HEK293 (cell line): ENCODE data around the gene FBXO17.
A peak's percentile ranks its signal among the peaks of the same experiment; 100 is the strongest.

Source experiments
- BCL6B ChIP-seq: fragments of 450-650 bp; formaldehyde crosslinking; IDR thresholded peaks from 2 replicates; pipeline ENCODE4 v1.5.1; 2017; ENCODE audit warnings: missing biosample characterization, missing genetic modification characterization
- FEZF1 ChIP-seq: fragments of 450-650 bp; formaldehyde crosslinking; IDR thresholded peaks from 2 replicates; pipeline ENCODE4 v1.5.1; 2016; ENCODE audit warnings: missing biosample characterization, missing genetic modification characterization
- GLI2 ChIP-seq: fragments of 450-650 bp; formaldehyde crosslinking; IDR thresholded peaks from 2 replicates; pipeline ENCODE4; 2017; ENCODE audit warnings: missing biosample characterization, missing genetic modification characterization, low read depth, borderline replicate concordance
- GLIS1 ChIP-seq: fragments of 450-650 bp; formaldehyde crosslinking; IDR thresholded peaks from 2 replicates; pipeline ENCODE4 v1.5.1; 2016; ENCODE audit warnings: missing biosample characterization, missing genetic modification characterization
- HOXD13 ChIP-seq: sonication (generic); formaldehyde crosslinking; IDR thresholded peaks from 2 replicates; pipeline ENCODE4 v1.8.0; 2022; ENCODE audit warnings: missing genetic modification reagents, borderline replicate concordance
- IKZF3 ChIP-seq: fragments of 450-650 bp; IDR thresholded peaks from 2 replicates; pipeline ENCODE4 v1.5.0; 2018; ENCODE audit warnings: missing biosample characterization, mild to moderate bottlenecking, missing genetic modification characterization, moderate library complexity
- KLF17 ChIP-seq: fragments of 450-650 bp; formaldehyde crosslinking; IDR thresholded peaks from 2 replicates; pipeline ENCODE4 v1.5.1; 2016; ENCODE audit warnings: missing biosample characterization, missing genetic modification characterization
- REPIN1 ChIP-seq: fragments of 450-650 bp; formaldehyde crosslinking; IDR thresholded peaks from 2 replicates; pipeline ENCODE4 v1.5.1; 2017; ENCODE audit warnings: missing biosample characterization, missing genetic modification characterization, low read depth
- ZBTB48 ChIP-seq: fragments of 450-650 bp; formaldehyde crosslinking; IDR thresholded peaks from 2 replicates; pipeline ENCODE4 v1.5.1; 2016; ENCODE audit warnings: missing biosample characterization, missing genetic modification characterization
- ZFHX2 ChIP-seq: fragments of 450-650 bp; formaldehyde crosslinking; conservative IDR thresholded peaks from 2 replicates; pipeline ENCODE4 v1.5.1; 2016; ENCODE audit warnings: missing biosample characterization, missing genetic modification characterization
- ZFP3 ChIP-seq: fragments of 450-650 bp; formaldehyde crosslinking; IDR thresholded peaks from 2 replicates; pipeline ENCODE4 v1.5.1; 2016; ENCODE audit warnings: low read depth, missing biosample characterization, missing genetic modification characterization
- ZFP37 ChIP-seq: fragments of 450-650 bp; formaldehyde crosslinking; IDR thresholded peaks from 2 replicates; pipeline ENCODE4 v1.5.1; 2016; ENCODE audit warnings: missing biosample characterization, missing genetic modification characterization
- ZNF112 ChIP-seq: fragments of 450-650 bp; formaldehyde crosslinking; IDR thresholded peaks from 2 replicates; pipeline ENCODE4 v1.5.0; 2017; ENCODE audit warnings: missing biosample characterization, missing genetic modification characterization
- ZNF146 ChIP-seq: fragments of 450-650 bp; formaldehyde crosslinking; IDR thresholded peaks from 2 replicates; pipeline ENCODE4 v1.5.1; 2016; ENCODE audit warnings: missing biosample characterization, missing genetic modification characterization
- ZNF148 ChIP-seq: fragments of 450-650 bp; formaldehyde crosslinking; IDR thresholded peaks from 2 replicates; pipeline ENCODE4 v1.5.0; 2017; ENCODE audit warnings: missing biosample characterization, missing genetic modification characterization, borderline replicate concordance
- ZNF157 ChIP-seq: fragments of 450-650 bp; formaldehyde crosslinking; IDR thresholded peaks from 2 replicates; pipeline ENCODE4 v1.5.1; 2016; ENCODE audit warnings: missing biosample characterization, missing genetic modification characterization
- ZNF18 ChIP-seq: fragments of 450-650 bp; formaldehyde crosslinking; IDR thresholded peaks from 2 replicates; pipeline ENCODE4 v1.5.1; 2016; ENCODE audit warnings: missing biosample characterization, missing genetic modification characterization
- ZNF184 ChIP-seq: fragments of 450-650 bp; IDR thresholded peaks from 2 replicates; pipeline ENCODE4 v1.5.1; 2018; ENCODE audit warnings: missing biosample characterization, mild to moderate bottlenecking, missing genetic modification characterization
- ZNF239 ChIP-seq: fragments of 450-650 bp; formaldehyde crosslinking; IDR thresholded peaks from 2 replicates; pipeline ENCODE4 v1.5.1; 2016; ENCODE audit warnings: missing biosample characterization, missing genetic modification characterization
- ZNF274 ChIP-seq, 2 experiments: fragments of 200-500 bp in 1 of 2; fragments of 450-650 bp in 1 of 2; sonication (Bioruptor generic) in 1 of 2; formaldehyde crosslinking in 1 of 2; IDR thresholded peaks; 2 replicates each; pipeline versions ENCODE4 v1.5.1 to v1.6.1; 2014 to 2016; ENCODE audit warnings: borderline replicate concordance in 1 of 2, inconsistent platforms in 1 of 2, low read length in 1 of 2, missing biosample characterization in 1 of 2, missing genetic modification characterization in 1 of 2
- ZNF416 ChIP-seq: fragments of 450-650 bp; formaldehyde crosslinking; IDR thresholded peaks from 2 replicates; pipeline ENCODE4 v1.5.1; 2016; ENCODE audit warnings: missing biosample characterization, missing genetic modification characterization
- ZNF544 ChIP-seq: fragments of 450-650 bp; formaldehyde crosslinking; IDR thresholded peaks from 2 replicates; pipeline ENCODE4 v1.5.0; 2017; ENCODE audit warnings: missing biosample characterization, missing genetic modification characterization
- ZNF558 ChIP-seq: fragments of 450-650 bp; formaldehyde crosslinking; IDR thresholded peaks from 2 replicates; pipeline ENCODE4 v1.5.1; 2016; ENCODE audit warnings: missing biosample characterization, missing genetic modification characterization
- ZNF658 ChIP-seq: fragments of 450-650 bp; formaldehyde crosslinking; IDR thresholded peaks from 2 replicates; pipeline ENCODE4; 2016; ENCODE audit warnings: missing biosample characterization, missing genetic modification characterization
- ZSCAN18 ChIP-seq: fragments of 450-650 bp; formaldehyde crosslinking; IDR thresholded peaks from 2 replicates; pipeline ENCODE4 v1.5.1; 2016; ENCODE audit warnings: missing biosample characterization, missing genetic modification characterization
- TF ChIP-seq, protein P1 (sequence below): fragments of 450-650 bp; formaldehyde crosslinking; IDR thresholded peaks from 2 replicates; pipeline ENCODE4 v1.5.1; 2016; ENCODE audit warnings: missing biosample characterization, missing genetic modification characterization
- TF ChIP-seq, protein P2 (sequence below): fragments of 450-650 bp; formaldehyde crosslinking; IDR thresholded peaks from 2 replicates; pipeline ENCODE4 v1.5.1; 2016; ENCODE audit warnings: missing biosample characterization, missing genetic modification characterization, low read depth

The FBXO17 gene

DNA sequence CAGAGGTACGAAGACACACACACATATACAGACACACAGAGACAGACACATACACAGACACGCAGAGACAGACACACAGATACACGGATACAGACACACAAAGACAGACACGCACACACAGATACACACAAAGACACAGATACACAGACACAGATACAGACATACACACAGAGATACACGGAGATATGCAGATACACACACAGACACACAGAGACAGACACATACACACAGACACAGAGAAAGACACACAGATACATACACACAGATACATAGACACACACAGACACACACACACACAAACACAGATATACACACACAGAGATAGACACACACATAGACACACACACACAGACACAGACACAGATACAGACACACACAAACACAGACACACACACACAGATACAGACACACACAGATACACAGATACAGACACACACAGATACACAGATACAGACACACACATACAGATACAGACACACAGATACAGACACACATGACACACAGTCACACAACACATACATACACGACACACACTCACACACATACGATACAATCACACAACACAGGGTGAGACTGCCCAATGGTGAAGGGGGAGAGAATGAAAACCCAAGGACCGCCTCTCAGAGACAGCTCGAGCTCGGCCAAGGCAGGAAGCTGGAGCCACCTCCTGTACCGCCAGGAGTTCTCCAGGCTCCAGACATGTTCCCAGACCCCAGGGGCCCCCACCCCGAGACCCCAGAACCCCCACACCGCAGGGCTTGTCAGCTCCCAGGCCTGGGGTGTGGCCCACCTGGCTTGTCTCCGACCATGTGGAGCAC lies 54.7 kb downstream of the FBXO17 start (continued):
- TF ChIP-seq ZNF18 = no peak
- no peak for TF ChIP-seq ZFHX2 (tag by site-specific recombination)
- TF ChIP-seq ZFP37 (tag by site-specific recombination) = no peak
- TF ChIP-seq ZNF157 (tag by site-specific recombination) = peak; percentile 38; the same call in 1 of the 2 replicates
- TF ChIP-seq ZNF112 (tag by site-specific recombination) = peak; percentile 75; the same call in 1 of the 2 replicates
- TF ChIP-seq IKZF3 (tag by site-specific recombination) = no peak
- no peak for TF ChIP-seq ZNF184
- no peak for TF ChIP-seq ZNF558 (tag by site-specific recombination)
- TF ChIP-seq GLIS1 = peak; percentile 23; the same call in 1 of the 2 replicates
- TF ChIP-seq, protein P1, sequence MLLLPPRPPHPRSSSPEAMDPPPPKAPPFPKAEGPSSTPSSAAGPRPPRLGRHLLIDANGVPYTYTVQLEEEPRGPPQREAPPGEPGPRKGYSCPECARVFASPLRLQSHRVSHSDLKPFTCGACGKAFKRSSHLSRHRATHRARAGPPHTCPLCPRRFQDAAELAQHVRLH (tag by site-specific recombination) = no peak
- TF ChIP-seq BCL6B = peak; percentile 74; the same call in 1 of the 2 replicates
- TF ChIP-seq KLF17 = no peak
- peak; percentile 86 for TF ChIP-seq ZNF239 (tag by site-specific recombination)
- peak; percentile 93 for TF ChIP-seq ZNF148
- peak; percentile 48; the same call in 1 of the 2 replicates for TF ChIP-seq ZSCAN18
- no peak for TF ChIP-seq HOXD13
- no peak for TF ChIP-seq GLI2 (tag by site-specific recombination)
- no peak for TF ChIP-seq ZNF274 (IDR thresholded peaks at IDR 0.05; ENCODE audit: low read length)
- TF ChIP-seq ZNF274 (tag by site-specific recombination; IDR thresholded peaks at IDR 0.05; ENCODE audit: borderline replicate concordance) = peak; percentile 32; the same call in 1 of the 2 replicates
- TF ChIP-seq ZFP3 (tag by site-specific recombination) = no peak
- TF ChIP-seq FEZF1 (tag by site-specific recombination) = no peak
- peak; percentile 86 for TF ChIP-seq ZNF544 (tag by site-specific recombination)
- TF ChIP-seq ZNF416 (tag by site-specific recombination) = no peak
- peak; percentile 39; the same call in 1 of the 2 replicates for TF ChIP-seq ZBTB48 (tag by site-specific recombination)
- TF ChIP-seq, protein P2, sequence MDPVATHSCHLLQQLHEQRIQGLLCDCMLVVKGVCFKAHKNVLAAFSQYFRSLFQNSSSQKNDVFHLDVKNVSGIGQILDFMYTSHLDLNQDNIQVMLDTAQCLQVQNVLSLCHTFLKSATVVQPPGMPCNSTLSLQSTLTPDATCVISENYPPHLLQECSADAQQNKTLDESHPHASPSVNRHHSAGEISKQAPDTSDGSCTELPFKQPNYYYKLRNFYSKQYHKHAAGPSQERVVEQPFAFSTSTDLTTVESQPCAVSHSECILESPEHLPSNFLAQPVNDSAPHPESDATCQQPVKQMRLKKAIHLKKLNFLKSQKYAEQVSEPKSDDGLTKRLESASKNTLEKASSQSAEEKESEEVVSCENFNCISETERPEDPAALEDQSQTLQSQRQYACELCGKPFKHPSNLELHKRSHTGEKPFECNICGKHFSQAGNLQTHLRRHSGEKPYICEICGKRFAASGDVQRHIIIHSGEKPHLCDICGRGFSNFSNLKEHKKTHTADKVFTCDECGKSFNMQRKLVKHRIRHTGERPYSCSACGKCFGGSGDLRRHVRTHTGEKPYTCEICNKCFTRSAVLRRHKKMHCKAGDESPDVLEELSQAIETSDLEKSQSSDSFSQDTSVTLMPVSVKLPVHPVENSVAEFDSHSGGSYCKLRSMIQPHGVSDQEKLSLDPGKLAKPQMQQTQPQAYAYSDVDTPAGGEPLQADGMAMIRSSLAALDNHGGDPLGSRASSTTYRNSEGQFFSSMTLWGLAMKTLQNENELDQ = no peak
- TF ChIP-seq ZNF146 = no peak
- no peak for TF ChIP-seq REPIN1 (tag by site-specific recombination)
- TF ChIP-seq ZNF658 = no peak
